Ammon's horn (tissue), 1 donor: ENCODE measurements around the gene CAPNS1.
"Not testable (repeated sequence)": the region's sequence is repeated elsewhere in the genome, so short reads cannot be mapped to it uniquely, and the experiment has no call there.

Source experiments
- DNase-seq: peaks from one replicate; pipeline ENCODE4 v3.0.0-alpha.2; 2016; ENCODE audit warnings: low spot score

CAPNS1 gene

GRCh38 chr19:36151144-36152018 is 11.5 kb downstream of the CAPNS1 start:
- no peak for DNase-seq

- no peak for DNase-seq
Observed at GRCh38 chr19:36152019-36152351, 12.1 kb downstream of the CAPNS1 start.

- no peak for DNase-seq
Observed at GRCh38 chr19:36152352-36153091, 12.7 kb downstream of the CAPNS1 start, which contains the start of gene COX7A1. TSS of gene COX7A1 (minus strand) at chr19:36152447. CDS start at chr19:36152407, 40 bp downstream.

GRCh38 chr19:36153126-36153525 is 13.3 kb downstream of the CAPNS1 start:
- DNase-seq: no peak

GRCh38 chr19:36160821-36161596 is 21.1 kb downstream of the CAPNS1 start:
- no peak for DNase-seq

GRCh38 chr19:36163813-36164212 is 23.9 kb downstream of the CAPNS1 start:
- no peak for DNase-seq

- DNase-seq: no peak
Observed at GRCh38 chr19:36169084-36169760, 29.4 kb downstream of the CAPNS1 start.

GRCh38 chr19:36172852-36173251 is 33.0 kb downstream of the CAPNS1 start:
- no peak for DNase-seq

- DNase-seq: not testable (repeated sequence)
Observed at GRCh38 chr19:36173846-36174245, 34.0 kb downstream of the CAPNS1 start.

- not testable (repeated sequence) for DNase-seq
Observed at GRCh38 chr19:36179077-36179476, 39.2 kb downstream of the CAPNS1 start.

- DNase-seq: no peak
Observed at GRCh38 chr19:36182612-36183244, 42.9 kb downstream of the CAPNS1 start.

- no peak for DNase-seq
Observed at GRCh38 chr19:36183245-36183628, 43.4 kb downstream of the CAPNS1 start.

- not testable (repeated sequence) for DNase-seq
Observed at GRCh38 chr19:36186722-36187121, 46.9 kb downstream of the CAPNS1 start.

- no peak for DNase-seq
Observed at GRCh38 chr19:36196249-36196648, 56.4 kb downstream of the CAPNS1 start.

GRCh38 chr19:36198119-36198518 is 58.3 kb downstream of the CAPNS1 start:
- DNase-seq: peak; percentile 90
